Endothelial cell (in vitro differentiated cells): Measurements from ENCODE around the gene FAM187B. TPM values are rescaled to one million over a fixed set of nuclear protein-coding genes. Genes with fewer than 3 reads are reported as not detected.

Source experiments
- DNase-seq: peaks from one replicate; pipeline ENCODE4 v3.0.0; 2021; ENCODE audit warnings: low spot score
- H3K27ac Mint-ChIP-seq: one replicate; pipeline ENCODE4 v1.8.0; 2021; ENCODE audit warnings: mixed read lengths, inconsistent platforms; ENCODE audit not compliant: unreplicated experiment
- H3K27me3 Mint-ChIP-seq: one replicate; pipeline ENCODE4 v1.8.0; 2021; ENCODE audit warnings: mild to moderate bottlenecking, moderate library complexity, mixed read lengths, inconsistent platforms; ENCODE audit not compliant: unreplicated experiment
- H3K36me3 Mint-ChIP-seq: one replicate; pipeline ENCODE4 v1.8.0; 2021; ENCODE audit warnings: mild to moderate bottlenecking, low read depth, mixed read lengths, inconsistent platforms; ENCODE audit not compliant: unreplicated experiment
- H3K4me1 Mint-ChIP-seq: one replicate; pipeline ENCODE4 v1.8.0; 2021; ENCODE audit warnings: mild to moderate bottlenecking, mixed read lengths, inconsistent platforms; ENCODE audit not compliant: unreplicated experiment
- H3K4me3 Mint-ChIP-seq: one replicate; pipeline ENCODE4 v1.8.0; 2021; ENCODE audit warnings: mild to moderate bottlenecking, mixed read lengths, inconsistent platforms; ENCODE audit not compliant: unreplicated experiment
- H3K9me3 Mint-ChIP-seq: one replicate; pipeline ENCODE4 v1.8.0; 2021; ENCODE audit warnings: mixed read lengths, inconsistent platforms; ENCODE audit not compliant: unreplicated experiment
- CTCF ChIP-seq: fragments of 200-600 bp; sonication (generic); IDR thresholded peaks from one replicate; pipeline ENCODE4 v1.5.0; 2021; ENCODE audit warnings: antibody characterized with exemption; ENCODE audit not compliant: unreplicated experiment
- total RNA-seq: library from RNA; stranded (reverse); fragmentation: NEBNext Ultra II Directional; extraction: Animal tissue kit (Norgen Biotek cat#: 25700); gene quantifications from one replicate; pipeline ENCODE4 v1.2.1, GENCODE V29; 2021; ENCODE audit not compliant: unreplicated experiment

Gene FAM187B
- total RNA-seq, 1 donor from 2014 or later = not detected

GRCh38 chr19:35272954-35273649, 44.6 kb upstream of the FAM187B start:
- no peak for DNase-seq
- Mint-ChIP-seq H3K36me3 (peaks cover 48% of the 10 kb centered on the region), H3K27ac (peak overlapping the region; percentile 68), H3K4me3 (peak overlapping the region; percentile 86), H3K4me1 (peaks cover 9% of the 10 kb centered on the region), H3K9me3 (no peaks in the 10 kb centered on the region), H3K27me3 (peaks cover 13% of the 10 kb centered on the region)
- no peak for TF ChIP-seq CTCF

- Mint-ChIP-seq H3K36me3 (peaks cover 47% of the 10 kb centered on the region), H3K27me3 (peaks cover 11% of the 10 kb centered on the region), H3K4me1 (peaks cover 9% of the 10 kb centered on the region), H3K27ac (no peak overlapping the region), H3K4me3 (peak overlapping the region; percentile 34), H3K9me3 (no peaks in the 10 kb centered on the region)
- DNase-seq = no peak
- TF ChIP-seq CTCF = no peak
Observed at GRCh38 chr19:35272122-35272719, 43.7 kb upstream of the FAM187B start.

- DNase-seq = no peak
- Mint-ChIP-seq H3K27me3 (peaks cover 9% of the 10 kb centered on the region), H3K36me3 (peaks cover 43% of the 10 kb centered on the region), H3K4me3 (peak overlapping the region; percentile 34), H3K9me3 (no peaks in the 10 kb centered on the region), H3K4me1 (peaks cover 9% of the 10 kb centered on the region), H3K27ac (no peak overlapping the region)
- TF ChIP-seq CTCF = no peak
Observed at GRCh38 chr19:35271546-35271945, 43.0 kb upstream of the FAM187B start.

- Mint-ChIP-seq H3K27me3 (peaks cover 9% of the 10 kb centered on the region), H3K27ac (peak overlapping the region; percentile 72), H3K4me1 (peaks cover 9% of the 10 kb centered on the region), H3K4me3 (peak overlapping the region; percentile 49), H3K9me3 (no peaks in the 10 kb centered on the region), H3K36me3 (peaks cover 38% of the 10 kb centered on the region)
- TF ChIP-seq CTCF = no peak
- DNase-seq = no peak
Observed at GRCh38 chr19:35270381-35270811, 41.9 kb upstream of the FAM187B start.
